Pulmonary artery endothelial cell (primary cell): Measurements from ENCODE around the gene LCTL. TPM values are rescaled to one million over a fixed set of nuclear protein-coding genes. Genes with fewer than 3 reads are reported as not detected.

Experiments
- DNase-seq: peaks from one replicate; pipeline ENCODE4 v3.0.0-alpha.2; 2011; ENCODE audit warnings: low read depth, low spot score
- total RNA-seq: library from RNA; depleted of rRNA; stranded (reverse); fragments of >200 nt; gene quantifications from 2 replicates; pipeline ENCODE4 v1.2.3, GENCODE V29; 2014

Gene LCTL
- not detected in 2 replicates for total RNA-seq

GRCh38 chr15:66565741-66566144, at the start of gene LCTL:
TSS of gene LCTL (minus strand) at chr15:66565998. CDS start at chr15:66565365, 633 bp downstream.
- DNase-seq = no peak

- no peak for DNase-seq
Measured at GRCh38 chr15:66614951-66615760, 49.4 kb upstream of the LCTL start.

- no peak for DNase-seq
Measured at GRCh38 chr15:66614456-66614855, 48.7 kb upstream of the LCTL start.

- peak; percentile 55 for DNase-seq
Measured at GRCh38 chr15:66613743-66614142, 47.9 kb upstream of the LCTL start.

- no peak for DNase-seq
Measured at GRCh38 chr15:66611257-66612053, 45.7 kb upstream of the LCTL start.

- DNase-seq = no peak
Measured at GRCh38 chr15:66609876-66610275, 44.1 kb upstream of the LCTL start.

- DNase-seq = no peak
Measured at GRCh38 chr15:66608881-66609280, 43.1 kb upstream of the LCTL start.

- DNase-seq = no peak
Measured at GRCh38 chr15:66608159-66608558, 42.4 kb upstream of the LCTL start.

- no peak for DNase-seq
Measured at GRCh38 chr15:66603301-66604179, 37.7 kb upstream of the LCTL start.

- no peak for DNase-seq
Measured at GRCh38 chr15:66601521-66601920, 35.7 kb upstream of the LCTL start.

GRCh38 chr15:66600240-66600627, 34.4 kb upstream of the LCTL start:
- no peak for DNase-seq

- DNase-seq = no peak
Measured at GRCh38 chr15:66599536-66600239, 33.9 kb upstream of the LCTL start.

GRCh38 chr15:66598095-66598815, 32.5 kb upstream of the LCTL start:
- DNase-seq = no peak

GRCh38 chr15:66595931-66596545, 30.2 kb upstream of the LCTL start:
- no peak for DNase-seq

GRCh38 chr15:66595332-66595731, 29.5 kb upstream of the LCTL start:
- DNase-seq = no peak

- DNase-seq = no peak
Measured at GRCh38 chr15:66594836-66595235, 29.0 kb upstream of the LCTL start.

- no peak for DNase-seq
Measured at GRCh38 chr15:66594344-66594743, 28.5 kb upstream of the LCTL start.

- DNase-seq = no peak
Measured at GRCh38 chr15:66593219-66593780, 27.5 kb upstream of the LCTL start.

- DNase-seq = no peak
Measured at GRCh38 chr15:66592505-66593218, 26.9 kb upstream of the LCTL start.
